ENCODE measurements around the gene NSMCE1. TPM values are rescaled to one million over a fixed set of nuclear protein-coding genes. Genes with fewer than 3 reads are reported as not detected.

The NSMCE1 gene
- total RNA-seq, 4 donors from 2014 or later, result 20.9 to 41.3 (median 30.6) TPM

DNA sequence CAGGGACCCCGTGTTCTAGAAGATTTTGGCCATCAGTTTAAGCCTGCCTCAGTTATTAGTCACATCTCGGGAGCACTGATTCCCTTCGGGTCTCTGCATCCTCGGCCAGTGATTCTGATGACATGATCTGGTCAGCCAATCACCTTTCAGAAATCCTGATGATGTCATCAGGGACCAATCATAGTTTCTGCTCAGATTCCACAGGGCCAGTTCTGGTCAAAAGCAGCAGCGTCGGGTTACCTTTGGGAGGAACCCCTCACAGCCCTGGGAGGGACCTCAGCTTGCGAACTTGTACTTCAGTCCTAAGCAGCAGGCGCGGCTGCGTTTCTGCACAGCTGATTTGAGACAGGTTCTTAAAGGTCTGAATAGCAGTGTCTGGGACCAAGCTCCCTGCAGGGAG, 51.3 kb downstream of the NSMCE1 start:
- no peak for TF ChIP-seq POLR2A (IDR thresholded peaks at IDR 0.05)
- TF ChIP-seq, protein P1, sequence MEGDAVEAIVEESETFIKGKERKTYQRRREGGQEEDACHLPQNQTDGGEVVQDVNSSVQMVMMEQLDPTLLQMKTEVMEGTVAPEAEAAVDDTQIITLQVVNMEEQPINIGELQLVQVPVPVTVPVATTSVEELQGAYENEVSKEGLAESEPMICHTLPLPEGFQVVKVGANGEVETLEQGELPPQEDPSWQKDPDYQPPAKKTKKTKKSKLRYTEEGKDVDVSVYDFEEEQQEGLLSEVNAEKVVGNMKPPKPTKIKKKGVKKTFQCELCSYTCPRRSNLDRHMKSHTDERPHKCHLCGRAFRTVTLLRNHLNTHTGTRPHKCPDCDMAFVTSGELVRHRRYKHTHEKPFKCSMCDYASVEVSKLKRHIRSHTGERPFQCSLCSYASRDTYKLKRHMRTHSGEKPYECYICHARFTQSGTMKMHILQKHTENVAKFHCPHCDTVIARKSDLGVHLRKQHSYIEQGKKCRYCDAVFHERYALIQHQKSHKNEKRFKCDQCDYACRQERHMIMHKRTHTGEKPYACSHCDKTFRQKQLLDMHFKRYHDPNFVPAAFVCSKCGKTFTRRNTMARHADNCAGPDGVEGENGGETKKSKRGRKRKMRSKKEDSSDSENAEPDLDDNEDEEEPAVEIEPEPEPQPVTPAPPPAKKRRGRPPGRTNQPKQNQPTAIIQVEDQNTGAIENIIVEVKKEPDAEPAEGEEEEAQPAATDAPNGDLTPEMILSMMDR (IDR thresholded peaks at IDR 0.05), result no peak
- Histone ChIP-seq H3K27me3 (no peaks in the 10 kb centered on the region), H3K27ac (no peak overlapping the region), H3K4me3 (no peak overlapping the region), H3K36me3 (peaks cover 0 to 22% (median 0%) of the 10 kb centered on the region in 3 donors), H3K9me3 (no peaks in the 10 kb centered on the region), H3K4me1 (peaks cover 0 to 9% (median 2%) of the 10 kb centered on the region in 4 donors)
- DNase-seq, result peak in 1 of 3 donors; percentile 42

GRCh38 chr16:27216297-27216885, 52.2 kb downstream of the NSMCE1 start:
- peaks cover 0 to 7% (median 2%) of the 10 kb centered on the region in 4 donors for H3K4me1 ChIP-seq
- no peaks in the 10 kb centered on the region for H3K9me3 ChIP-seq
- TF ChIP-seq, protein P1 (IDR thresholded peaks at IDR 0.05), result no peak
- TF ChIP-seq POLR2A (IDR thresholded peaks at IDR 0.05), result no peak
- H3K27ac ChIP-seq, result no peak overlapping the region
- peaks cover 0 to 26% (median 0%) of the 10 kb centered on the region in 3 donors for H3K36me3 ChIP-seq
- no peak for DNase-seq
- no peaks in the 10 kb centered on the region for H3K27me3 ChIP-seq
- peak overlapping the region in 2 of 4 donors; percentile 27 for H3K4me3 ChIP-seq

- no peak for DNase-seq
- H3K4me1 ChIP-seq, result peaks cover 0 to 7% (median 2%) of the 10 kb centered on the region in 4 donors
- H3K36me3 ChIP-seq, result peaks cover 0 to 28% (median 0%) of the 10 kb centered on the region in 3 donors
- no peaks in the 10 kb centered on the region for H3K9me3 ChIP-seq
- TF ChIP-seq POLR2A (IDR thresholded peaks at IDR 0.05), result no peak
- TF ChIP-seq, protein P1 (IDR thresholded peaks at IDR 0.05), result no peak
- peak overlapping the region in 1 of 4 donors; percentile 88 for H3K27ac ChIP-seq
- H3K4me3 ChIP-seq, result peak overlapping the region in 2 of 4 donors; percentile 27
- no peaks in the 10 kb centered on the region for H3K27me3 ChIP-seq
These were observed 52.9 kb downstream of the NSMCE1 start for GRCh38 chr16:27215660-27216059.

GRCh38 chr16:27214084-27214961, 54.2 kb downstream of the NSMCE1 start:
- DNase-seq, result peak in 2 of 3 donors; percentile 81 to 88
- Histone ChIP-seq H3K4me1 (peaks cover 0 to 11% (median 3%) of the 10 kb centered on the region in 4 donors), H3K36me3 (peaks cover 0 to 33% (median 0%) of the 10 kb centered on the region in 3 donors), H3K27me3 (no peaks in the 10 kb centered on the region), H3K9me3 (no peaks in the 10 kb centered on the region), H3K27ac (peak overlapping the region in 3 of 4 donors; percentile 59 to 88 (median 61)), H3K4me3 (peak overlapping the region in 2 of 4 donors; percentile 27)
- peak in 1 of 2 donors; percentile 71 for TF ChIP-seq POLR2A (IDR thresholded peaks at IDR 0.05)
- TF ChIP-seq, protein P1 (IDR thresholded peaks at IDR 0.05), result peak in 1 of 6 experiments; percentile 17

GRCh38 chr16:27211026-27211425, 57.5 kb downstream of the NSMCE1 start:
- Histone ChIP-seq H3K9me3 (no peaks in the 10 kb centered on the region), H3K27me3 (no peaks in the 10 kb centered on the region), H3K4me1 (peaks cover 0 to 26% (median 5%) of the 10 kb centered on the region in 4 donors), H3K4me3 (no peak overlapping the region), H3K27ac (no peak overlapping the region), H3K36me3 (peaks cover 0 to 23% (median 0%) of the 10 kb centered on the region in 3 donors)
- DNase-seq, result no peak
- TF ChIP-seq, protein P1 (IDR thresholded peaks at IDR 0.05), result no peak
- TF ChIP-seq POLR2A (IDR thresholded peaks at IDR 0.05), result no peak
